Erythroblast (primary cell): Measurements from ENCODE around the gene ZNF253.
"Not testable (repeated sequence)": the region's sequence is repeated elsewhere in the genome, so short reads cannot be mapped to it uniquely, and the experiment has no call there.

ENCODE experiments used
- GATA1 ChIP-seq: IDR thresholded peaks from 2 replicates; pipeline ENCODE4 v1.6.1; 2011; ENCODE audit warnings: low read depth, mild to moderate bottlenecking, control low read depth, low read length, moderate library complexity
- POLR2A ChIP-seq: IDR thresholded peaks from 2 replicates; pipeline ENCODE4 v1.6.1; 2011; ENCODE audit warnings: mild to moderate bottlenecking, low read length

- TF ChIP-seq GATA1, POLR2A: not testable (repeated sequence)
Observed at GRCh38 chr19:19870086-19870485, 4.4 kb downstream of the ZNF253 start.
